Right lobe of liver (tissue), 4 donors: ENCODE data around the gene FRG2B.

ENCODE experiments used
- CTCF ChIP-seq, 4 donors: fragments of 200-600 bp in 3 of 4; fragments of 450-650 bp in 1 of 4; IDR thresholded peaks; one replicate each; pipeline versions ENCODE4 v1.5.1 to v1.8.0; 2016 to 2022; ENCODE audit warnings: antibody characterized with exemption in 4 of 4, mild to moderate bottlenecking in 2 of 4
- POLR2A ChIP-seq: fragments of 450-650 bp; IDR thresholded peaks from one replicate; pipeline ENCODE4 v1.6.1; 2017; ENCODE audit warnings: antibody characterized with exemption, mild to moderate bottlenecking
- donor health status: DM: no; HTN: no; CAD: no.
- donor health status: DM: no; HTN: no; CAD: no.
- donor health status: DM: no; HTN: yes; CAD: no.

DNA sequence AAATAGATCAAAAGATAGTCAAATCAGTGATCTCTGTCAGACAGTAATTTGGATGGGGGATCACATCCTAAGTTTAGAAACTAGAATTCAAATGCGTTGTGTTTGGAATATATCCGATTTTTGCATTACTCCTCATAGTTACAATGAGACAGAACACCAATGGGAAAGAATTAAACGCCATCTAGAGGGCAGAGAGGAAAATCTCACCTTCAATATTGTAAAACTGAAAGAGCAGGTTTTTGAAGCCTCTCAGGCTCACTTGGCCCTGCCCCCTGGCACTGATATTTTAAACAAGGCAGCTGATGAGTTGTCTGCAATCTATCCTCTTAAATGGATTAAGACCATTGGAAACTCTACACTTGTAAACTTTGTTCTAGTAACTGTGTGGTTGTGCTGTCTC is 17.7 kb downstream of the FRG2B start:
- TF ChIP-seq CTCF (IDR thresholded peaks at IDR 0.05) (peak; percentile 32 to 46 (median 38)), POLR2A (no peak)
